H9 (cell line): ENCODE results near the gene FNDC3B. TPM values are rescaled to one million over a fixed set of nuclear protein-coding genes. Genes with fewer than 3 reads are reported as not detected.

ENCODE experiments used
- DNase-seq: peaks from one replicate; pipeline ENCODE4 v3.0.0-alpha.2; 2017
- H2AFZ ChIP-seq: one replicate; pipeline ENCODE4 v1.6.1; 2013; ENCODE audit warnings: mild to moderate bottlenecking, low read length, control low read depth, moderate library complexity
- H2AK5ac ChIP-seq: 2 replicates; pipeline ENCODE4 v1.6.1; 2013; ENCODE audit warnings: low read length, control low read depth, mixed read lengths; ENCODE audit not compliant: insufficient read length
- H2BK120ac ChIP-seq: one replicate; pipeline ENCODE4 v1.6.1; 2013; ENCODE audit warnings: low read depth, mild to moderate bottlenecking, low read length, control low read depth, inconsistent platforms; ENCODE audit not compliant: poor library complexity, severe bottlenecking
- H2BK12ac ChIP-seq: 2 replicates; pipeline ENCODE4 v1.6.1; 2013; ENCODE audit warnings: low read length, control low read depth, mixed read lengths, low read depth; ENCODE audit not compliant: insufficient read length
- H2BK15ac ChIP-seq: 2 replicates; pipeline ENCODE4 v1.6.1; 2013; ENCODE audit warnings: low read depth, low read length, control low read depth
- H2BK20ac ChIP-seq: one replicate; pipeline ENCODE4 v1.6.1; 2013; ENCODE audit warnings: low read depth, mild to moderate bottlenecking, low read length, control low read depth, inconsistent platforms; ENCODE audit not compliant: poor library complexity, severe bottlenecking
- H2BK5ac ChIP-seq: 2 replicates; pipeline ENCODE4 v1.6.1; 2013; ENCODE audit warnings: low read length, control low read depth, mixed read lengths; ENCODE audit not compliant: insufficient read length
- H3K14ac ChIP-seq: 2 replicates; pipeline ENCODE4 v1.6.1; 2013; ENCODE audit warnings: low read length, control low read depth; ENCODE audit not compliant: insufficient read depth
- H3K18ac ChIP-seq: 2 replicates; pipeline ENCODE4 v1.6.1; 2013; ENCODE audit warnings: low read depth, mild to moderate bottlenecking, mixed read lengths, low read length, control low read depth; ENCODE audit not compliant: insufficient read length
- H3K23ac ChIP-seq: 2 replicates; pipeline ENCODE4 v1.6.1; 2013; ENCODE audit warnings: low read length, control low read depth, mixed read lengths, low read depth; ENCODE audit not compliant: insufficient read length
- H3K23me2 ChIP-seq: 2 replicates; pipeline ENCODE4 v1.6.1; 2013; ENCODE audit warnings: low read depth, mild to moderate bottlenecking, mixed read lengths, low read length, control low read depth; ENCODE audit not compliant: insufficient read length, poor library complexity, severe bottlenecking
- H3K27ac ChIP-seq: 2 replicates; pipeline ENCODE4 v1.5.1; 2013; ENCODE audit warnings: low read length, control low read depth, mixed read lengths, low read depth; ENCODE audit not compliant: insufficient read length
- H3K27me3 ChIP-seq: 2 replicates; pipeline ENCODE4 v1.6.1; 2013; ENCODE audit warnings: low read length, control low read depth, inconsistent platforms; ENCODE audit not compliant: insufficient read depth
- H3K4ac ChIP-seq: 2 replicates; pipeline ENCODE4 v1.6.1; 2013; ENCODE audit warnings: low read depth, mild to moderate bottlenecking, control low read depth, inconsistent platforms, low read length, moderate library complexity
- H3K4me1 ChIP-seq: 2 replicates; pipeline ENCODE4 v1.6.1; 2013; ENCODE audit warnings: low read length, control low read depth, inconsistent platforms; ENCODE audit not compliant: insufficient read depth
- H3K4me2 ChIP-seq: 2 replicates; pipeline ENCODE4 v1.6.1; 2013; ENCODE audit warnings: low read length, control low read depth, mixed read lengths; ENCODE audit not compliant: insufficient read length, insufficient read depth
- H3K56ac ChIP-seq: 2 replicates; pipeline ENCODE4 v1.6.1; 2013; ENCODE audit warnings: low read depth, mild to moderate bottlenecking, mixed read lengths, low read length, control low read depth; ENCODE audit not compliant: insufficient read length
- H3K79me1 ChIP-seq: 2 replicates; pipeline ENCODE4 v1.6.1; 2013; ENCODE audit warnings: low read depth, mild to moderate bottlenecking, moderate library complexity, low read length, control low read depth, inconsistent platforms; ENCODE audit not compliant: insufficient read depth, poor library complexity, severe bottlenecking
- H3K79me2 ChIP-seq: 2 replicates; pipeline ENCODE4 v1.6.1; 2013; ENCODE audit warnings: low read length, control low read depth, inconsistent platforms; ENCODE audit not compliant: insufficient read depth
- H3K9ac ChIP-seq: 2 replicates; pipeline ENCODE4 v1.6.1; 2013; ENCODE audit warnings: low read length, control low read depth, mixed read lengths; ENCODE audit not compliant: insufficient read length; ENCODE audit errors: extremely low read depth
- H3K9me3 ChIP-seq: one replicate; pipeline ENCODE4 v1.6.1; 2013; ENCODE audit warnings: low read depth, low read length, inconsistent platforms; ENCODE audit not compliant: control insufficient read depth
- H3T11ph ChIP-seq: one replicate; pipeline ENCODE4 v1.6.1; 2013; ENCODE audit warnings: mild to moderate bottlenecking, low read length, control low read depth, inconsistent platforms
- H4K20me1 ChIP-seq: one replicate; pipeline ENCODE4 v1.6.1; 2013; ENCODE audit not compliant: control insufficient read depth, insufficient read length, insufficient read depth
- H4K5ac ChIP-seq: 2 replicates; pipeline ENCODE4 v1.6.1; 2013; ENCODE audit warnings: low read depth, mild to moderate bottlenecking, mixed read lengths, low read length, control low read depth; ENCODE audit not compliant: insufficient read length
- H4K8ac ChIP-seq: replicated peaks from 2 replicates; pipeline ENCODE4 v1.6.1; 2013; ENCODE audit warnings: low read length, control low read depth, mixed read lengths, low read depth; ENCODE audit not compliant: insufficient read length
- H4K91ac ChIP-seq: 2 replicates; pipeline ENCODE4 v1.6.1; 2013; ENCODE audit warnings: low read depth, mild to moderate bottlenecking, moderate library complexity, mixed read lengths, low read length, control low read depth; ENCODE audit not compliant: insufficient read length
- H3K27ac Mint-ChIP-seq, 3 experiments: 2 replicates in 2 of 3; 3 replicates in 1 of 3; pipeline ENCODE4 v1.8.0; 2020 to 2021; ENCODE audit warnings: mixed read lengths in 3 of 3, mild to moderate bottlenecking in 1 of 3, moderate library complexity in 1 of 3
- H3K27me3 Mint-ChIP-seq: 2 replicates; pipeline ENCODE4 v1.8.0; 2021; ENCODE audit warnings: low read depth, mild to moderate bottlenecking, moderate library complexity, mixed read lengths
- H3K36me3 Mint-ChIP-seq, 3 experiments: 2 replicates in 2 of 3; 3 replicates in 1 of 3; pipeline ENCODE4 v1.8.0; 2020 to 2021; ENCODE audit warnings: low read depth in 3 of 3, mixed read lengths in 3 of 3; ENCODE audit not compliant: insufficient read depth in 1 of 3
- H3K4me1 Mint-ChIP-seq, 2 experiments: 2 replicates each; pipeline ENCODE4 v1.8.0; 2020; ENCODE audit warnings: mixed read lengths in 2 of 2
- H3K4me3 Mint-ChIP-seq, 2 experiments: 2 replicates in 1 of 2; 3 replicates in 1 of 2; pipeline ENCODE4 v1.8.0; 2020 to 2021; ENCODE audit warnings: mild to moderate bottlenecking in 2 of 2, mixed read lengths in 2 of 2, moderate library complexity in 1 of 2
- H3K9me3 Mint-ChIP-seq, 2 experiments: 2 replicates in 1 of 2; 3 replicates in 1 of 2; pipeline ENCODE4 v1.8.0; 2020; ENCODE audit warnings: mild to moderate bottlenecking in 2 of 2, mixed read lengths in 2 of 2, moderate library complexity in 1 of 2
- CTCF ChIP-seq: fragments of 200-600 bp; sonication (generic); conservative IDR thresholded peaks from 3 replicates; pipeline ENCODE4 v1.8.0; 2021; ENCODE audit warnings: antibody characterized with exemption, mild to moderate bottlenecking
- WGBS: extraction: QIAGEN DNeasy Blood & Tissue Kit; methylation state at CpG from one replicate; pipeline ENCODE4 v1.1.7; 2013; ENCODE audit warnings: missing lambda C conversion rate, low lambda C conversion rate, mixed read lengths; ENCODE audit not compliant: insufficient read length; ENCODE audit errors: extremely low coverage; 5-methylcytosine and 5-hydroxymethylcytosine counted together
- total RNA-seq: library from RNA; stranded (reverse); gene quantifications from 2 replicates; pipeline ENCODE4 v1.2.1, GENCODE V29; 2021

Gene FNDC3B
- total RNA-seq, 1 experiment from 2014 or later: 43.8 TPM

GRCh38 chr3:172352786-172353185 is 313.4 kb downstream of the FNDC3B start:
- Histone ChIP-seq H2BK20ac (no peak overlapping the region), H2BK120ac (no peak overlapping the region), H3K79me1 (no peaks in the 10 kb centered on the region), H3K18ac (no peak overlapping the region), H3K4ac (no peak overlapping the region), H4K8ac (no peak overlapping the region), H3K9me3 (no peaks in the 10 kb centered on the region), H3K4me2 (no peak overlapping the region), H3K27ac (no peak overlapping the region), H3T11ph (no peak overlapping the region), H2BK15ac (no peak overlapping the region), H3K56ac (no peak overlapping the region), H3K79me2 (no peaks in the 10 kb centered on the region), H2AFZ (no peak overlapping the region), H3K23ac (no peak overlapping the region), H2AK5ac (no peak overlapping the region), H3K23me2 (no peaks in the 10 kb centered on the region), H3K27me3 (no peaks in the 10 kb centered on the region), H3K9ac (no peak overlapping the region), H3K4me1 (no peaks in the 10 kb centered on the region), H4K20me1 (no peaks in the 10 kb centered on the region), H2BK5ac (no peak overlapping the region), H3K14ac (no peak overlapping the region), H2BK12ac (no peak overlapping the region), H4K91ac (no peak overlapping the region), H4K5ac (no peak overlapping the region)
- H3K4me3 Mint-ChIP-seq: no peak overlapping the region
- WGBS: no CpG with 5 or more reads among the region's 10 CpGs
- no peak for TF ChIP-seq CTCF
- no peaks in the 10 kb centered on the region for H3K4me1 Mint-ChIP-seq
- no peaks in the 10 kb centered on the region for H3K9me3 Mint-ChIP-seq
- peaks cover 30 to 50% (median 39%) of the 10 kb centered on the region in 3 experiments for H3K36me3 Mint-ChIP-seq
- no peaks in the 10 kb centered on the region for H3K27me3 Mint-ChIP-seq
- H3K27ac Mint-ChIP-seq: peak overlapping the region in 1 of 3 experiments; percentile 51; a peak in 1 of 7 replicates
- DNase-seq: no peak
